ENCODE measurements around the gene PHOX2A. TPM values are rescaled to one million over a fixed set of nuclear protein-coding genes. Genes with fewer than 3 reads are reported as not detected.
A peak's percentile ranks its signal among the peaks of the same experiment; 100 is the strongest.

Gene PHOX2A
- total and polyA plus RNA-seq, 3 donors from 2014 or later, result 1.3 to 2.0 (median 1.6) TPM

DNA sequence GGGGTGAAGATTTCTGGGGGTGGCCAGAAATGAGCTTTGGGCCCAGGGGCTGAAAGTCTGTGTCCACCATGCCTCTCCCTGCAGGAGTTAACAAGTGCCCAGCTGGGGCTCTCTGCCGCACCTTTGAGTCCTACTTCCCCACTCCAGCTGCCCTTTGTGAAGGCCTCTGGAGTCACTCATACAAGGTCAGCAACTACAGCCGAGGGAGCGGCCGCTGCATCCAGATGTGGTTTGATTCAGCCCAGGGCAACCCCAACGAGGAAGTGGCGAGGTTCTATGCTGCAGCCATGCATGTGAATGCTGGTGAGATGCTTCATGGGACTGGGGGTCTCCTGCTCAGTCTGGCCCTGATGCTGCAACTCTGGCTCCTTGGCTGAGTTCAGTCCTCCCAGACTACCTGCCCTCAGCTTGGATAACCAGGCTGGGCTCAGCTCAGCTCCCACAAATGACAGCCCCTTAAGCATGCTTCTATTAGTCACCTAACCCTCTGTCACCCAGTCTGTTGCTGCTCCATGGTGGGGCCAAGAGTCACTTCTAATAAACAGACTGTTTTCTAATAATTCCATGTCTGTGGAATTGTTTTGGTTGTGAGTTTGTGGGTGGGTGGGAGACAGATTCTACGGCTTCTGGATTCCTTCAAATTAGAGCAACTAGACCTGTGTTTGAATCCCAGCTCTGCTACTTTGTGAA lies 22.4 kb downstream of the PHOX2A start:
- TF ChIP-seq, protein P1, sequence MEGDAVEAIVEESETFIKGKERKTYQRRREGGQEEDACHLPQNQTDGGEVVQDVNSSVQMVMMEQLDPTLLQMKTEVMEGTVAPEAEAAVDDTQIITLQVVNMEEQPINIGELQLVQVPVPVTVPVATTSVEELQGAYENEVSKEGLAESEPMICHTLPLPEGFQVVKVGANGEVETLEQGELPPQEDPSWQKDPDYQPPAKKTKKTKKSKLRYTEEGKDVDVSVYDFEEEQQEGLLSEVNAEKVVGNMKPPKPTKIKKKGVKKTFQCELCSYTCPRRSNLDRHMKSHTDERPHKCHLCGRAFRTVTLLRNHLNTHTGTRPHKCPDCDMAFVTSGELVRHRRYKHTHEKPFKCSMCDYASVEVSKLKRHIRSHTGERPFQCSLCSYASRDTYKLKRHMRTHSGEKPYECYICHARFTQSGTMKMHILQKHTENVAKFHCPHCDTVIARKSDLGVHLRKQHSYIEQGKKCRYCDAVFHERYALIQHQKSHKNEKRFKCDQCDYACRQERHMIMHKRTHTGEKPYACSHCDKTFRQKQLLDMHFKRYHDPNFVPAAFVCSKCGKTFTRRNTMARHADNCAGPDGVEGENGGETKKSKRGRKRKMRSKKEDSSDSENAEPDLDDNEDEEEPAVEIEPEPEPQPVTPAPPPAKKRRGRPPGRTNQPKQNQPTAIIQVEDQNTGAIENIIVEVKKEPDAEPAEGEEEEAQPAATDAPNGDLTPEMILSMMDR (IDR thresholded peaks at IDR 0.05), result no peak
- TF ChIP-seq POLR2A (IDR thresholded peaks at IDR 0.05), result no peak
- H3K9me3 ChIP-seq, result no peaks in the 10 kb centered on the region
- peak; percentile 13 for DNase-seq
- H3K4me1 ChIP-seq, result peaks cover 17% of the 10 kb centered on the region
- H3K36me3 ChIP-seq (ENCODE audit: low read depth, missing control alignments), result no peaks in the 10 kb centered on the region
- H3K27me3 ChIP-seq, result no peaks in the 10 kb centered on the region
- H3K27ac ChIP-seq, result no peak overlapping the region
- intact Hi-C loops (cut with DNase I; ENCODE audit: low total_unique reads), result no loop called here
- WGBS, 2 donors, result 82 to 84% methylated on average over 2 to 7 of the region's 7 CpGs
- H3K4me3 ChIP-seq, result no peak overlapping the region

DNA sequence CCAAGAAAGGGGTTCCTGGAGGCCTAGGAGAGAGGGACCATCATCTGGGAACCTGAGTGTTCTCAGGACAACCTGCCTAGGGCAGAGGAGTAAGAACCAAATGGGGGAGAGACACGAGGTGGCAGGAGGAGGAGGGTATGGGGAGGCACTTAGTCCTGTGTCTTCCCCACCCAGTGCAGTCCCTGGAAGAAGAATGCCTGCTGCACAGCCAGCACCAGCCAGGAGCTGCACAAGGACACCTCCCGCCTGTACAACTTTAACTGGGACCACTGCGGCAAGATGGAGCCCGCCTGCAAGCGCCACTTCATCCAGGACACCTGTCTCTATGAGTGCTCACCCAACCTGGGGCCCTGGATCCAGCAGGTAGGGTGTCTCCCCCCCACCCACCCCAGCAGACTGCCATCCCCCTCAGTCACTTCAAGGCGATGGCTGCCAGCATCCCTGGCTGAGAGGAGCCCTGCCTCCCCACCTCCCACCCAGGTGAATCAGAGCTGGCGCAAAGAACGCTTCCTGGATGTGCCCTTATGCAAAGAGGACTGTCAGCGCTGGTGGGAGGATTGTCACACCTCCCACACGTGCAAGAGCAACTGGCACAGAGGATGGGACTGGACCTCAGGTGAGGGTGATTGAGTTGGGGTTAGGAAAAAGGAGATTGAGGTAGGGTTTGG lies 23.1 kb downstream of the PHOX2A start:
- no peak for TF ChIP-seq POLR2A (IDR thresholded peaks at IDR 0.05)
- TF ChIP-seq, protein P1 (IDR thresholded peaks at IDR 0.05), result no peak
- H3K27me3 ChIP-seq, result no peaks in the 10 kb centered on the region
- peak; percentile 10 for DNase-seq
- H3K27ac ChIP-seq, result no peak overlapping the region
- H3K9me3 ChIP-seq, result no peaks in the 10 kb centered on the region
- peaks cover 17% of the 10 kb centered on the region for H3K4me1 ChIP-seq
- intact Hi-C loops (cut with DNase I; ENCODE audit: low total_unique reads), result no loop called here
- 81 to 87% methylated on average over 6 to 10 of the region's 10 CpGs for WGBS, 2 donors
- no peak overlapping the region for H3K4me3 ChIP-seq
- no peaks in the 10 kb centered on the region for H3K36me3 ChIP-seq (ENCODE audit: low read depth, missing control alignments)

DNA sequence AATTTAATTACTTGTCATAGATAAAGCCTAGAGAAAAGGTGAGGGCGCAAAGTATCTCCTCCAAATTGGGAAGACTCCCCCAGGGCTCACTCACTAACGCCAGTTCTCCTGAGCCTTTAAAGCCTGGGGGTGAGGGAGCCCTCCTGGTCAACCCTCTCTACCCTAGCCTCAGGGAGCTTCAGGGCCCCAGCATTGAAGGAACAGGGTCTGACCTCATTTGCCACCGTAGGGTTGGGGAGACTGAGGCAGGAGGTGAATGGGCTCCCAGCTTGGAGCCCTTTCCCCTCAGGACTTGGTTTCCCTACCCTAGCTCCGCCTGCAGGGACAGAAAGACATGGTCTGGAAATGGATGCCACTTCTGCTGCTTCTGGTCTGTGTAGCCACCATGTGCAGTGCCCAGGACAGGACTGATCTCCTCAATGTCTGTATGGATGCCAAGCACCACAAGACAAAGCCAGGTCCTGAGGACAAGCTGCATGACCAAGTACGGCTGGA lies 25.7 kb downstream of the PHOX2A start:
- H3K27ac ChIP-seq, result no peak overlapping the region
- 89 to 90% methylated on average over 5 of the region's 5 CpGs for WGBS, 2 donors
- no peak overlapping the region for H3K4me3 ChIP-seq

DNA sequence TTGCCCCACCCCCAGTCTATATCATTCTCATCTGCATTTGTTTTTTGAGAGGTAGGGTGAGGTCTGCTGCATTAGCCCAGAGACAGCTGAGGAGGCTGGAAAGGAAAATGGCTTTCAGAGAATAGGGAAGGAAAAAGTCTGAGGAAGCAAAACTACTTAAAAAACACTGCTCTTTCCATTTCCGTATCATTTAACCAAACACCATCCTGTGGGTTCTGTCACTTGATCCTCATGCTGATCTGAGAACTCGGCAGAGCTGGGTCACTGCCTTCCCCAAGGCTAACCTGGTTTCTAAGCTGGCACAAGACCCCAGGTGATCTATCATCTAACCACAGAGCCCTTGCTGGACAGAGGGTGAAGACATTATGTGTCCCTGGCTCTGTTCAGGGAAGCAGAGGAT lies 26.1 kb downstream of the PHOX2A start:
- Histone ChIP-seq H3K4me3 (no peak overlapping the region), H3K4me1 (peaks cover 9% of the 10 kb centered on the region), H3K27me3 (no peaks in the 10 kb centered on the region), H3K9me3 (no peaks in the 10 kb centered on the region), H3K27ac (no peak overlapping the region), H3K36me3 (ENCODE audit: low read depth, missing control alignments) (no peaks in the 10 kb centered on the region)
- TF ChIP-seq POLR2A (IDR thresholded peaks at IDR 0.05), result no peak
- TF ChIP-seq, protein P1 (IDR thresholded peaks at IDR 0.05), result no peak
- WGBS, 2 donors, result 37 to 66% methylated on average over 2 of the region's 2 CpGs
- DNase-seq, result peak; percentile 11
- intact Hi-C loops (cut with DNase I; ENCODE audit: low total_unique reads), result no loop called here

More for the DNA sequence above, 25.7 kb downstream of the PHOX2A start:
- H3K27me3 ChIP-seq, result no peaks in the 10 kb centered on the region
- TF ChIP-seq, protein P1 (IDR thresholded peaks at IDR 0.05), result no peak
- TF ChIP-seq POLR2A (IDR thresholded peaks at IDR 0.05), result no peak
- H3K36me3 ChIP-seq (ENCODE audit: low read depth, missing control alignments), result no peaks in the 10 kb centered on the region
- H3K9me3 ChIP-seq, result no peaks in the 10 kb centered on the region
- DNase-seq, result peak; percentile 6
- H3K4me1 ChIP-seq, result peaks cover 9% of the 10 kb centered on the region
- intact Hi-C loops (cut with DNase I; ENCODE audit: low total_unique reads), result no loop called here
